ENCODE results near the gene PCGF3. TPM values are rescaled to one million over a fixed set of nuclear protein-coding genes. Genes with fewer than 3 reads are reported as not detected.
"Not testable (repeated sequence)": the region's sequence is repeated elsewhere in the genome, so short reads cannot be mapped to it uniquely, and the experiment has no call there.

The PCGF3 gene
- total RNA-seq, 1 experiment from 2014 or later = 33.3 TPM

- DNase-seq (ENCODE audit: low read depth) = no peak
These were observed 38.1 kb upstream of the PCGF3 start for GRCh38 chr4:667545-667925.

DNA sequence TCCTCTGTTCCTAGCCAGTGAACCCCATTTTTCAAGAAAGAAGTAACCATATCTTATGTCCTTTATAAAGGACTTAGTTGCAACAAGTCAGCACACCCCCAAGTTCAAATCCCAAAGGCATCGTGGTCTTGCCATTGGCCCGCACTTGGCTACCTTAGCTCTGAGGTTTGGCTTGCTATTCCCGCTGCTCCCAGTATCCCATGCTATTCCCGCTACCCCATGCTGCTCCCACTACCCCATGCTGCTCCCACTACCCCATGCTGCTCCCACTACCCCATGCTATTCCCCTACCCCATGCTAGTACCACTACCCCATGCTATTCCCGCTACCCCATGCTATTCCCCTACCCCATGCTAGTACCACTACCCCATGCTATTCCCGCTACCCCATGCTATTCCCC, 37.4 kb upstream of the PCGF3 start:
- DNase-seq (ENCODE audit: low read depth) = not testable (repeated sequence)

DNA sequence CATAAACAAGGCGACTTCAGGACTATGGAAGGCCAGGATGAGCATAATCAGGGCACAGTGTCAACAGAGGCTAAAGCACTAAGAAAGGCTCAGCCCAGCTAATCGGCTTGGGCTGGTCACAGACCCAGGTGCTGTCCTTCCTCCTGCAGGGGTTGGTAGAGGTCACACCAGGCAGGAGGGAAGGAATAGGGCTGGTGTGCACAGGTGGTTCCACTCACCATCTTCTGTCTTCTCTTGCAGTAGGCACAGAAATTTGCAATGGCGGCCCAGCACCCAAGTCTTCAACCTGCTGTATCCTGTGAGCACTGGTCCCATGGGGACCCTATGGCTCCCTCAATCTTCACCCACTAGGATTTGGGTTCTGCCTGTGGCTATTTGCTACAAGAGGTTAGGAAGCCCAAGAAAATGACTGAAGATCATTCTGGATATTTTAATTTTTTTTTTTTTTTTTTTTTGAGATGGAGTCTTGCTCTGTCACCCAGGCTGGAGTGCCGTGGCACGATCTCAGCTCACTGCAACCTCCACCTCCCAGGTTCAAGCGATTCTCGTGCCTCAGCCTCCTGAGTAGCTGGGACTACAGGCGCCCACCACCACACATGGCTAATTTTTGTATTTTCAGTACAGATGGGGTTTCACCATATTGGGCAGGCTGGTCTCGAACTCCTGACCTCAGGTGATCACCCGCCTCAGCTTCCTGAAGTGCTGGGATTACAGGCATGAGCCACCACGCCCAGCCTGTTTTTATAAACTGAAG, 35.6 kb upstream of the PCGF3 start:
- not testable (repeated sequence) for DNase-seq (ENCODE audit: low read depth)

GRCh38 chr4:671769-672168, 33.9 kb upstream of the PCGF3 start:
- DNase-seq (ENCODE audit: low read depth) = no peak

DNA sequence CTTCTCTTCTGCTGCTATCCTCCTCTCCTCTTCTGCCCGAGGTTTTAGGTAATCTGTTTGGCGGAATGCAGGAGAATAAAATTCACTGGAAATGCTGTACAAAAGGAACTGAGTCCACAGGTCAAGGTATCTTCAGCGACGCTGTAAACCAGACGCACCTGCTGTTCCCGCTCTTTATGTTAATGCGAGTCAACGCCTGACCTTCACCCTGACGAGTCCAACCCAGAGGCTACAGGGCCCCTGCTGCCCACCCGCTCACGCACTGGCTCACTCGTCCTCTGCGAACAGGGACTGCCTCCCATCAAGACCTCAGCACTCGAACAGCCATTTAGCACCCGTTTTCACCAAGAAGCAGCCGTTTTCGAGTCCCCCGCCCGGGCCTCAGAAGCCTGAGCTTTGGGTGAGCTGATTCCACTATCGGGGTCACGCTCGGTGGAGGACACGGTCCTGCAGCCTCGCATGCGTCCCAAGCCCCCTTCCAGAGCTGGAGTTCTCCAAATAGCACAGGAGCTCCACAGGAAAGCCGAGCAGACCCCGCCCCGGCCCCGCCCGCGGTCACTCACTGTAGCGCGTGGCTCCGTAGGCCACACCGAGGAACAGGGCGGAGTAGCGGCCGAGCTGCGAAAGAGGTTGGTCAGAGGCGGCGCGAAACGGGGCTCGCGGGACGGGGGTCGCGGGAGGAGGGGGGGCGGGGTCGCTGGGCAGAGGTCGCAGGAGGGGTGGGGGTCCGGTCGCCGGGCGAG, 32.1 kb upstream of the PCGF3 start:
- no peak for DNase-seq (ENCODE audit: low read depth)

DNA sequence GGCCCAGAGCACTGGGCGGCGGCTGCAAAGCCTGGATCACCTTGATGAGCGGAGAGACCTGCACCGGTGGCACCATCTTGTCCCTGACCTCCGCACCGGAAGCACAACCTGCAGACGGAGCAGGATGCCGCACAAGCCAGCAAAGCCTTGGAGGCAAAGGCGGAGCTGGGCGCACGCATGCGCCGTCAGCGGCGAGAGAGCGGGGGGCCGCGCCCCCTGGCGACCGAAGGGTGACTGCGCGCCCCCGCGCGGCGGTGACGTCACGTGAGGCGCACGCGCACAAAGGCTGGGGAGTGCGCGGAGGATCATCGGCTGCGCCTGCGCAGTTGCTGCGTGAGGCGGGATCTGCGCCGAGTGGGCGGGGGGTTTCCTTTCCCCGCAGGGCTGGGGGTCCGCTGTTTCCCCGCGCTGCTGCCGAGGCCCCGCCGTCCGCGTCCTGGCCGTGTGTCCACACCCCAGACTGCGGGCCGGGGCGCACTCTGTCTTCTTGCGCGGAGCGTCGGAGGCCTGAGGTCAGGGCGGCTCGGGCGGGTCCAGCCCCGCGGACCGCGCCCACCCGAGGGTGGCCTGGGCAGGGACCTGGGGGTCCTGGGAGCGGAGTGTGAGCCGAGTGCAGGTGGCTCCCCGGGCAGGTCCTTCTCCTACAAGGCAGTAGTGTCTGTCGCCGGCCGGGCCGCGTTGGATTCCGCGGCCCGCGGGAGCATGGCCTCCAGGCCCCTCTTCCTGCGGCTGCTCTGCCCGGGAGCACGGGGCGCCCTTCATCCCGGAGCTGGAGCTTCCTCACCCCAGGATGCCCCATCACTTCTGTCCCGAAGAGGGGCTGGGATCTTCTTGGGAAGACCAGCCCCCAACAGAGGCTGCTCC, 31.2 kb upstream of the PCGF3 start, which contains the start of the genes ATP5ME and MYL5:
TSS of gene ATP5ME (minus strand) at position 105 of the 864 bp plus-strand sequence. CDS start at position 76, 29 bp downstream.
TSS of gene MYL5 (plus strand) at position 371 of the 864 bp plus-strand sequence. CDS start 3,485 bp downstream, outside the sequence.
- peak; percentile 93 for DNase-seq (ENCODE audit: low read depth)

GRCh38 chr4:675036-675882, 30.4 kb upstream of the PCGF3 start:
- no peak for DNase-seq (ENCODE audit: low read depth)

GRCh38 chr4:675980-676870, 29.4 kb upstream of the PCGF3 start:
- DNase-seq (ENCODE audit: low read depth) = no peak

- DNase-seq (ENCODE audit: low read depth) = no peak
These were observed 28.8 kb upstream of the PCGF3 start for GRCh38 chr4:676871-677235.

DNA sequence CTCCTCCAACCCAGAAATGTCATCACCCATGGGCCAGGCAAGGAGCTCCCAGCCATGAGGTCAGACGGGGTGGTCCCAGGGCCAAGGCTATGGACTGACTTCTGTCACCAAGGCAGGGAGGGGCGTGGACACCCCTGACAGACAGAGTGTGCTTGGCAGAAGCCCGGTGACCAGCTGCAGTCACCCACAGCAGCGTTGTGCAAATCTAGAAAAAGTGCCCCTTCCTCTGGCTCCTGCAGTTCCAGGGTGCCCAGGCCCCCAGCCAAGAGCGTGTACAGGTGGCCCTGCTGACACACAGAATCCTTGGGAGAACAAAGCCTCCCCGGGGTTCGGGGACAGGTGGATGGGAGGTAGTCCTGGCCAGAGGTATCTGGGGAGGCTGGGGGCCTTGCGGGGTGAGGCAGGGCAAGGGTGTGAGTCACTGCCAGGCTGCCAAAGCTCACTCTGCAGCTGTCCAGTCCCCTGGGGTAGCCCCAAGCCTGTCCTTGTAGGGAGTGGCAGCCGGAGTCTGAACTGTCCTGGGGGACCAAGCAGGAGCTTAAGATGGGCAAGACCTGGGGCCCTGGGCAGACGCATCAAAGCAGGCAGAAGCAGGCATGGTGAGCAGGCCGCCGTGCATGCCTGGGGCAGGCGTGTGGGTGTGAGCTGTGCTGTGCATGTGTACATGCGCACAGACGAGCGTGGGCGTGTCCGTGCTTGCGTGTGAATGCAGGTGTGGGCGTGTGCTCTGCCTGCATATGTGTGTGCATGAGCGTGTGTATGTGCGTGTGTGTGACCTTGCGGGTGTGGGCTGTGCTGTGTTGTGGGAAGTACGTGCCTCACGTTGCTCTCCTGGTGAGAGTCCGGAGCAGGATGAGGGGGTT, 28.0 kb upstream of the PCGF3 start:
- peak; percentile 27 for DNase-seq (ENCODE audit: low read depth)

- no peak for DNase-seq (ENCODE audit: low read depth)
These were observed 27.1 kb upstream of the PCGF3 start for GRCh38 chr4:678331-679103.

DNA sequence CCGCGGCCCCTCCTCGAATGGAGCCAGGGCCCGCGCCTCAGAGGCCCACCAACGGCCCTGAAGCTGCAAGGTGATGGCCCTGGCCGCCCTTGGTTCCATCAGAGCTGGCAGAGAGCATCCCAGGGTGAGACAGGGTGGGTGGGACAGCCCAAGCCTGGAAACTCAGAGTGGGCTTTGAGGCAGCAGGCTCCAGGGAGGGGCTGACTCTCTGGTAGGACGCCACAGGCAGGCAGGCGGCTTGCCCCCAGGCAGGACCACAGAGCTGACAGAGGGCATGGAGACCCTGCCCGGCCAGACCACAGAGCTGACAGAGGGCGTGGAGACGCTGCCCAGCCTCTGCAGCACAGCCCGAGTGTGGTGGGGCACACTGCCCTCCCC, 26.5 kb upstream of the PCGF3 start:
- no peak for DNase-seq (ENCODE audit: low read depth)

GRCh38 chr4:679629-680028, 26.0 kb upstream of the PCGF3 start:
- no peak for DNase-seq (ENCODE audit: low read depth)

DNA sequence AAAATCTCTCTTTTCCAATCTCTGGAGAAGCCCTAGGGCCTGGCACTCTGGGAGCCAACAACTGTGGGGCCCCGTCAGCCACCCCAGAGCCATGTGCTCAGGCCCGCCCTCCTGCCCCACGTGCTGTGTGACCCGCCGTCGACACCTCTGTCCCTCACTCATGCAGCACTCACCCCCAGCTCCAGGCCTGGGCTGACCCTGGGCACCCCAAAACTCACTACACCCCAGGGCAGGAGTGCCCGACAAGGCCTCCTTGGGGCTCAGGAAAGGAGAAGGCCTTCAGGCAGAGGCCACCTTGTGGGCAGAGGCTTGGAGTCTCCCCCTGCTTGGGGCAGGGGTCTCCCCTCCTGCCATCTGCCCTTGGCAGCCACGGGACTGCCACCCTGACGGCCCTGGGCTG, 25.5 kb upstream of the PCGF3 start:
- no peak for DNase-seq (ENCODE audit: low read depth)

DNA sequence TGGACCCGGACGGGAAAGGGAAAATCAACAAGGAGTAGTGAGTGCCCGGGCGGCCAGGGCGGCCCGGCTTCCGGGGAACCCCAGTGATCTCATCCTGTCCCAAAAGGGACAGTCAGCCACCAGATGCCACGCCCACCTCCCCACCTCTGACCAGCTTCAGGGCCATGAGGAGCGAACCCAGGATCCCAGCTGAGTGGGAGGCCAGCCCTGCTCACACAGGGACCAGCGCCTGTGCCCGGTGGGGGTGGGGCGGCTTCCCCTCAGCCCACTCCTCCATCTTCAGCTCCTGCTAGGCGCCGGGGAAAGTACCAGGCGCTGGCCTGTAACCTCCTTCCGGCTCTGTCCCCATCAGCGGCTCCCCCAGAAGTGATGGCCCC, 25.1 kb upstream of the PCGF3 start:
- DNase-seq (ENCODE audit: low read depth) = no peak

GRCh38 chr4:680928-681645, 24.5 kb upstream of the PCGF3 start:
- DNase-seq (ENCODE audit: low read depth) = peak; percentile 35

DNA sequence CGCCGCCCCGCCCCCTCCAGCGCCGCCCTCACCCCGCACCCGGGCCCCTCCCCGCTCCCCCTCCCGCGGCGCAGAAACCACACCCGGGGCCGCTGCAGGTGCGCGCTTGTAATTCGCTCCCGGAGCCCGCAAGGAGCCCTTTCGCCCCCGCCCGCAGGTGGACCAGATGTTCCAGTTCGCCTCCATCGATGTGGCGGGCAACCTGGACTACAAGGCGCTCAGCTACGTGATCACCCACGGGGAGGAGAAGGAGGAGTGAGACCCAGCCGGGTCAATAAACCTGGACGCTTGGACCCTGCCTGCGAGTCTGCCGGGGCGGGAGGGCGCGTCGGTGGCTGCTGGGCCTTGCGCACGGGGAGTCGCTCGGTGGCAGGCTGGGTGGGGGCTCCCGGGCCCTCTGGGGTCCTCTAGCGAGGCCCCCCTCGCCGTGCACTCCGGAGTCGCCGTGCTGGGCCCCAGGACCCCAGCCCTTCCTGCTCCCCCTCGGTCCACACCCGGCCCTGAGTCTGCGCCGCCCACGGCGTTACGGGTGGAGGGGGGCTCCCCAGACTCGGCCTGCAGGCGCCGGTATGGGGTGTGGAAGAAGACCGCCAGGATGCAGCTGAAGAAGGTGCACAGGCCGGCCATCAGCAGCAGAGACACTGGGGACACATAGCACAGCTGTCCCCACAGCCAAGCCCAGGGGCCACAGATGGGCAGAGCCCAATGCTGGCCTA, 23.7 kb upstream of the PCGF3 start:
- no peak for DNase-seq (ENCODE audit: low read depth)

Measured in M059J (cell line).